Gastrocnemius medialis (tissue), 4 donors: Measurements from ENCODE around the gene CKAP5. TPM values are rescaled to one million over a fixed set of nuclear protein-coding genes. Genes with fewer than 3 reads are reported as not detected.

Experiments
- ATAC-seq, 2 donors: fragments of 150-250 bp; one replicate each; pipeline ENCODE4 v1.9.1; 2016
- DNase-seq, 2 donors: peaks; one replicate each; pipeline ENCODE4 v3.0.0-alpha.2; 2019
- H3K27ac ChIP-seq, 4 donors: fragments of 200-600 bp; sonication (generic); 1 replicate in 1 of 4; 2 replicates in 3 of 4; pipeline ENCODE4 v1.5.1; 2016 to 2018; ENCODE audit warnings: mild to moderate bottlenecking in 2 of 4, moderate library complexity in 1 of 4
- H3K27me3 ChIP-seq, 3 donors: fragments of 200-600 bp; sonication (generic) in 2 of 3; 1 replicate in 1 of 3; 2 replicates in 2 of 3; pipeline versions ENCODE4 v1.5.1 to v1.6.0; 2016 to 2019; ENCODE audit warnings: mild to moderate bottlenecking in 1 of 3, moderate library complexity in 1 of 3
- H3K36me3 ChIP-seq, 2 donors: fragments of 200-600 bp; sonication (generic) in 1 of 2; one replicate each; pipeline ENCODE4 v1.5.1; 2017 to 2018
- H3K4me1 ChIP-seq, 2 donors: fragments of 200-600 bp; sonication (generic) in 1 of 2; one replicate each; pipeline ENCODE4 v1.5.1; 2016 to 2017; ENCODE audit warnings: mild to moderate bottlenecking in 2 of 2
- H3K4me3 ChIP-seq, 4 donors: fragments of 200-600 bp; sonication (generic) in 3 of 4; 1 replicate in 1 of 4; 2 replicates in 3 of 4; pipeline ENCODE4 v1.5.1; 2016 to 2019; ENCODE audit warnings: mild to moderate bottlenecking in 2 of 4
- H3K9me3 ChIP-seq, 3 donors: fragments of 200-600 bp; sonication (generic) in 2 of 3; 1 replicate in 1 of 3; 2 replicates in 2 of 3; pipeline ENCODE4 v1.5.1; 2016 to 2019
- POLR2A ChIP-seq, 2 donors: fragments of 450-650 bp; IDR thresholded peaks; one replicate each; pipeline ENCODE4 v1.6.1; 2017; ENCODE audit warnings: antibody characterized with exemption in 2 of 2, mild to moderate bottlenecking in 2 of 2, moderate library complexity in 2 of 2
- in situ Hi-C, 4 donors: fragments of 200-750 bp; cut with MboI; loops; one replicate each; pipeline versions ENCODE4 v1.15.0 to v1.8.0; 2017; ENCODE audit warnings: low sequenced_read_pairs in 4 of 4
- intact Hi-C: fragments of 100-400 bp; cut with DNase I; formaldehyde crosslinking; loops from one replicate; pipeline ENCODE4 v1.15.1; 2023; ENCODE audit warnings: low total_unique reads
- total RNA-seq, 4 donors: library from RNA; depleted of rRNA; stranded (reverse); fragments of >200 nt; gene quantifications; one replicate each; pipeline versions ENCODE4 v1.1.0 to v1.2.3, GENCODE V29; 2016
- TF ChIP-seq, protein P1 (sequence below), 5 experiments: fragments of 450-650 bp in 3 of 5; fragments of 200-600 bp in 2 of 5; sonication (generic) in 2 of 5; IDR thresholded peaks in 4 of 5; conservative IDR thresholded peaks in 1 of 5; 1 replicate in 4 of 5; 2 replicates in 1 of 5; pipeline ENCODE4 v1.5.1; 2016 to 2019; ENCODE audit warnings: antibody characterized with exemption in 5 of 5, mild to moderate bottlenecking in 3 of 5, moderate library complexity in 3 of 5

CKAP5 gene
- 10 to 100 TPM; 43.6 to 89.6 (median 65.0) TPM for total RNA-seq

DNA sequence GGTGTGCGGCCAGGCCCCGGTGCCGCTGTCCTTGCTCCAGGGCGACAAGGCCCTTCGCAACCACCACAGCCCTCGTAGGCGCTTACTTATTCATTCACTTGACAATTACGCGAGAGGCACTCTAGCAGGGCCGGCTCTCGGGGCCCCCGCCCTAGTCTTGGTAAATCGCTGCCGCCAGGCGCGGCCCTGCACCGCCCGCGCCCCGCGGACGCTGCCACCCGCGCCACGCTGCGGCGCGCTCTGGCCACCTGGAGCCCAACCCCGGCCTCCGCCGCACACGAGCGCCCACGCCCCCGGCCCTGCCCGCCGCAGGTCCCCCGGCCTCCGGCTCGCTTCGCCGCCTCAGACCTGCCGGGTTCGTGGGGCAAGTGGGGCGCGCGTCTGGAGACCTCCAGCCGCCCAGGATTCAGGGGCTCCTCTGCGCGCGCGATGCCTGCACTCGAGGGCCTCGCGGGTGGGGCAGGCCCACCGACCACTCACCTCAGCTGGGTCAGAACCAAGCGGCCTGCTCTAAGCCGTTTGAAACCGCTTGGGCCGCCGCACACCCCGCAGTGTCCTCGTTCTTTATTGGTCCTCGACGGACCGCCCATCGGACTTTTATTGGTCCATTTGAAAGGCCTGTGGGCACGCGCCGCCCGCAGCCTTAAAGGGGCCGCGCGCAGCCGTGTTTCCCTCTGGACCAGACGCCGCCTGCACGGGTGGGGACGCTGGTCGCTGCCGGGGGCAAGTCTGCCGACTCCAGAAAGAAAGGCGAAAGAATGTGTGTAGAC, at the start of gene CKAP5:
Gene CKAP5 (minus strand): TSS at position 541 of the 770 bp plus-strand sequence. CDS start 25,049 bp downstream, outside the sequence.
- intact Hi-C loops, result loop anchor here (1.0 kb wide), 1 partner anchor 20 kb away; no protein-coding TSS in a partner anchor

DNA sequence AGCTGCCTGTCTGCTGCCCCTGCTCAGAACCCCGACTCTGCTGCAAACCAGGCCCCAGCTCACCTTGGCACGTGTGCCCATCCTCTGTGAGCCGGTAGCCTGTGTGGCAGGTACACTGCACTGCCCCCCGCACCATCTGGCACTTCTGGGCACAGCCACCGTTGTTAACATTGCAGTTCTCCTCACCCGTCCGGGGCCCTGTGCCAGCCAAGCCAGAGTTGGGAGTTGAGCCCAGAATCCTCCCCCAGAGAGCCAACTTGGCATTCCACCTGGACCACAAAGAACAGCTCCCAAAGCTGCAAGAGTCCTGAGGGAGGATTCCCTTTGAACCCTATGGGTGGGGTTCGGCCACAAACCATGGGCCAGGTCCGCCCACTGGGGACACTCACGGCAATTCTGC, 49.7 kb upstream of the CKAP5 start:
- DNase-seq (peak; percentile 55 to 88), ATAC-seq (peak; percentile 83 to 96)
- intact Hi-C loops (no loop called here), in situ Hi-C loops (loop anchor here in 2 of 4 donors (25.0 kb wide), 1 partner anchor 466 kb away; the partner anchor contains the start of gene MYBPC3 (in 2 of the 2))
- no peaks in the 10 kb centered on the region for H3K9me3 ChIP-seq
- peaks cover 6 to 12% of the 10 kb centered on the region in 2 donors for H3K4me1 ChIP-seq
- TF ChIP-seq POLR2A (IDR thresholded peaks at IDR 0.05), result no peak
- TF ChIP-seq, protein P1, sequence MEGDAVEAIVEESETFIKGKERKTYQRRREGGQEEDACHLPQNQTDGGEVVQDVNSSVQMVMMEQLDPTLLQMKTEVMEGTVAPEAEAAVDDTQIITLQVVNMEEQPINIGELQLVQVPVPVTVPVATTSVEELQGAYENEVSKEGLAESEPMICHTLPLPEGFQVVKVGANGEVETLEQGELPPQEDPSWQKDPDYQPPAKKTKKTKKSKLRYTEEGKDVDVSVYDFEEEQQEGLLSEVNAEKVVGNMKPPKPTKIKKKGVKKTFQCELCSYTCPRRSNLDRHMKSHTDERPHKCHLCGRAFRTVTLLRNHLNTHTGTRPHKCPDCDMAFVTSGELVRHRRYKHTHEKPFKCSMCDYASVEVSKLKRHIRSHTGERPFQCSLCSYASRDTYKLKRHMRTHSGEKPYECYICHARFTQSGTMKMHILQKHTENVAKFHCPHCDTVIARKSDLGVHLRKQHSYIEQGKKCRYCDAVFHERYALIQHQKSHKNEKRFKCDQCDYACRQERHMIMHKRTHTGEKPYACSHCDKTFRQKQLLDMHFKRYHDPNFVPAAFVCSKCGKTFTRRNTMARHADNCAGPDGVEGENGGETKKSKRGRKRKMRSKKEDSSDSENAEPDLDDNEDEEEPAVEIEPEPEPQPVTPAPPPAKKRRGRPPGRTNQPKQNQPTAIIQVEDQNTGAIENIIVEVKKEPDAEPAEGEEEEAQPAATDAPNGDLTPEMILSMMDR (IDR thresholded peaks at IDR 0.05 in 4 of 5, conservative IDR thresholded peaks at IDR 0.05 in 1 of 5), result no peak
- H3K4me3 ChIP-seq, result no peak overlapping the region
- H3K27me3 ChIP-seq, result no peaks in the 10 kb centered on the region
- peak overlapping the region in 1 of 4 donors; percentile 41 for H3K27ac ChIP-seq
- H3K36me3 ChIP-seq, result peaks cover 0 to 43% of the 10 kb centered on the region in 2 donors

More for the DNA sequence above, at the start of gene CKAP5:
- in situ Hi-C loops, result no loop called here
- peak; percentile 87 to 89 for TF ChIP-seq POLR2A (IDR thresholded peaks at IDR 0.05)
- TF ChIP-seq, protein P1 (IDR thresholded peaks at IDR 0.05 in 4 of 5, conservative IDR thresholded peaks at IDR 0.05 in 1 of 5), result peak in 1 of 5 experiments; percentile 24
- no peaks in the 10 kb centered on the region for H3K9me3 ChIP-seq
- peak; percentile 84 to 89 for DNase-seq
- no peaks in the 10 kb centered on the region for H3K36me3 ChIP-seq
- peaks cover 15 to 21% of the 10 kb centered on the region in 2 donors for H3K4me1 ChIP-seq
- peak within 1 kb of the TSS; percentile 74 to 95 (median 90) for H3K4me3 ChIP-seq
- peak within 1 kb of the TSS; percentile 80 to 94 (median 92) for H3K27ac ChIP-seq
- no peaks in the 10 kb centered on the region for H3K27me3 ChIP-seq
- peak; percentile 98 to 99 for ATAC-seq

DNA sequence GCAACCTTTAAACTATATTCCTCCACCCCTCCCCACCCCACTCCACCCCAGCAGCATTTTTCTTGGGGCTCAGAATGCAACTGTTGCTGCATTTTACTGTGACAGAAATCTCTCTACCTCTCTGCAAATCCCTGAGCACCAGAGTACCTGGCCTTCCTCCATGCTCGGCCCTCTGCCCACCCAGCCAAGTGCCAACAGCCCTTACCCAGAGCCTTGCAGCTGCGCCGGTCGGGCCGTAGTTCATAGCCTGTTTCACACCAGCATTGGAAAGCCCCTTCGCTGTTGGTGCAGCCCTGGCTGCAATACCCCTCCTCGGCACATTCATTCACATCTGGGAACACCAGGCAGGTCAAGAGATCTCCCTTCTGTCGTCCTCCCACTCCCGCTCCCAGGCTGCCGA, 48.9 kb upstream of the CKAP5 start:
- Histone ChIP-seq H3K9me3 (no peaks in the 10 kb centered on the region), H3K27me3 (no peaks in the 10 kb centered on the region), H3K4me1 (peaks cover 6 to 12% of the 10 kb centered on the region in 2 donors), H3K36me3 (peaks cover 0 to 44% of the 10 kb centered on the region in 2 donors), H3K4me3 (no peak overlapping the region), H3K27ac (no peak overlapping the region)
- DNase-seq, result no peak
- no peak for ATAC-seq
- in situ Hi-C loops (loop anchor here in 2 of 4 donors (25.0 kb wide), 1 partner anchor 467 kb away; the partner anchor contains the start of gene MYBPC3 (in 2 of the 2)), intact Hi-C loops (no loop called here)
- TF ChIP-seq, protein P1 (IDR thresholded peaks at IDR 0.05 in 4 of 5, conservative IDR thresholded peaks at IDR 0.05 in 1 of 5), result no peak
- no peak for TF ChIP-seq POLR2A (IDR thresholded peaks at IDR 0.05)

DNA sequence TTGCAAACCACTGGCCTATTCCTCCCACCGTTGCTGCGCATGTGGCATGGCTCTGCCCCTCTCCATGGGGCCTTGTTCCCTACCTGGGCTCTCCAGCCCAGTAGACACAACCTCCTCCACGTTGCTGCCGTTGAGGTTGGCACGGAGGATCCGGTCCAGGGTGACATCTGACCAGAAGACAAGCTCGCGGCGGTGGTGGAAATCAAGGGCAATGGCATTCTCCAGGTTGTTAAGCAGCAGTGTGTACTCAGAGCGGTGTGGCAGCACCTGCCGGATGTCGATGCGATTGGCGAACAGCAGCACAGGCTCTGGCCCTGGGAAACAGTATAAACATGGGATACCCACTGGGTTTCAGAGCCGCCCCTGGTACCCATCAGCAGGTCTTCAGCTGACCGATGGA, 48.4 kb upstream of the CKAP5 start:
- intact Hi-C loops, result no loop called here
- Histone ChIP-seq H3K27ac (no peak overlapping the region), H3K9me3 (no peaks in the 10 kb centered on the region), H3K36me3 (peaks cover 0 to 41% of the 10 kb centered on the region in 2 donors), H3K4me3 (no peak overlapping the region), H3K4me1 (peaks cover 6 to 12% of the 10 kb centered on the region in 2 donors), H3K27me3 (no peaks in the 10 kb centered on the region)
- in situ Hi-C loops, result loop anchor here in 2 of 4 donors (25.0 kb wide), 1 partner anchor 468 kb away; the partner anchor contains the start of gene MYBPC3 (in 2 of the 2)
- ATAC-seq (no peak), DNase-seq (no peak)
- TF ChIP-seq, protein P1 (IDR thresholded peaks at IDR 0.05 in 4 of 5, conservative IDR thresholded peaks at IDR 0.05 in 1 of 5), result no peak
- TF ChIP-seq POLR2A (IDR thresholded peaks at IDR 0.05), result no peak
